22Rv1 (cell line): ENCODE results near the gene ANKS1B.
"Not testable (repeated sequence)": the region's sequence is repeated elsewhere in the genome, so short reads cannot be mapped to it uniquely, and the experiment has no call there.

Experiments
- ZFX ChIP-seq: fragments of 450-650 bp; IDR thresholded peaks from 2 replicates; pipeline ENCODE4 v1.6.1; 2017; ENCODE audit warnings: antibody characterized with exemption, borderline replicate concordance
- TF ChIP-seq, protein P1 (sequence below): fragments of 450-650 bp; IDR thresholded peaks from 2 replicates; pipeline ENCODE4 v1.5.1; 2017; ENCODE audit warnings: mild to moderate bottlenecking

- TF ChIP-seq, protein P1, sequence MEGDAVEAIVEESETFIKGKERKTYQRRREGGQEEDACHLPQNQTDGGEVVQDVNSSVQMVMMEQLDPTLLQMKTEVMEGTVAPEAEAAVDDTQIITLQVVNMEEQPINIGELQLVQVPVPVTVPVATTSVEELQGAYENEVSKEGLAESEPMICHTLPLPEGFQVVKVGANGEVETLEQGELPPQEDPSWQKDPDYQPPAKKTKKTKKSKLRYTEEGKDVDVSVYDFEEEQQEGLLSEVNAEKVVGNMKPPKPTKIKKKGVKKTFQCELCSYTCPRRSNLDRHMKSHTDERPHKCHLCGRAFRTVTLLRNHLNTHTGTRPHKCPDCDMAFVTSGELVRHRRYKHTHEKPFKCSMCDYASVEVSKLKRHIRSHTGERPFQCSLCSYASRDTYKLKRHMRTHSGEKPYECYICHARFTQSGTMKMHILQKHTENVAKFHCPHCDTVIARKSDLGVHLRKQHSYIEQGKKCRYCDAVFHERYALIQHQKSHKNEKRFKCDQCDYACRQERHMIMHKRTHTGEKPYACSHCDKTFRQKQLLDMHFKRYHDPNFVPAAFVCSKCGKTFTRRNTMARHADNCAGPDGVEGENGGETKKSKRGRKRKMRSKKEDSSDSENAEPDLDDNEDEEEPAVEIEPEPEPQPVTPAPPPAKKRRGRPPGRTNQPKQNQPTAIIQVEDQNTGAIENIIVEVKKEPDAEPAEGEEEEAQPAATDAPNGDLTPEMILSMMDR, result not testable (repeated sequence)
- TF ChIP-seq ZFX, result not testable (repeated sequence)
Observed at GRCh38 chr12:99034201-99034600, 950.5 kb downstream of the ANKS1B start.
